Activated CD4-positive, alpha-beta T cell treated with anti-CD3 and anti-CD28 coated beads for 48 hours (primary cell): ENCODE data around the gene MUC16.
"Not testable (repeated sequence)": the region's sequence is repeated elsewhere in the genome, so short reads cannot be mapped to it uniquely, and the experiment has no call there.

ENCODE experiments used
- DNase-seq: peaks from one replicate; pipeline ENCODE4 v3.0.0-alpha.2; 2020

MUC16 gene

DNA sequence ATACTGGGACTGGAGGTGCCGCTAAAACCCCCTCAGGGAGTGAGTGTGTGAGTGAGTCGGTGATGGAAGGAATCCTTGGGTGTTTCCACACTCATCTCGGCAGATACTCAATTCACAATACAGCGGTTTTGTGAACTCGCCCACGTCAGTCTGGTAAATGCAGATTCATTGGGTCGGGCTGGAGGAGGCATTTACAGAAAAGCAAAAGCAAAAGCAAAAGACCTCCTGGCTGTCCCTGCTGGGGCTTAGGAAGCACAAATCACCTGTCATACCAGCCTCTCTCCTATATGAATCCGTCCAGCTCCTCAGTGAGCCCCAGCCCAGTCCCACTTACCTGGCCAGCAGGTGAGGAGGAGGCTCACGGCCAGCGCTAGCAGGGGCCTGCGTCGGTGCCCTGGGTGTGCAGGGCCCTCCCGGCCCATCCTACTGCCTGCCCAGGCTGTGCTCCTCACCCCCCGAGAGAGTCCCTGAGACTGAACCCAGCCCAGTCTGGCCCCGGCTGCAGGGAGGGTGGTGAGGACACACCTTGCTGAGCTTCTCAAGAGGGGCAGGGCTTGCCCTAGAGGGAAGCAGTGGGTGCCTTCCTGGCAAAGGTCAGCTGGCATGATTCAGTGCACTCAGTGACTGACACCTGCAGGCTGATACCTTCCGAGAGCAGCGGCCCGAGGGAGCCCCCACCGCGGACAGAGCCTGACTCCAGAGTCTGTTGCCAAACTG, at the start of gene MUC16:
Gene MUC16 (minus strand): TSS at position 475 of the 717 bp plus-strand sequence.
- DNase-seq: no peak

DNA sequence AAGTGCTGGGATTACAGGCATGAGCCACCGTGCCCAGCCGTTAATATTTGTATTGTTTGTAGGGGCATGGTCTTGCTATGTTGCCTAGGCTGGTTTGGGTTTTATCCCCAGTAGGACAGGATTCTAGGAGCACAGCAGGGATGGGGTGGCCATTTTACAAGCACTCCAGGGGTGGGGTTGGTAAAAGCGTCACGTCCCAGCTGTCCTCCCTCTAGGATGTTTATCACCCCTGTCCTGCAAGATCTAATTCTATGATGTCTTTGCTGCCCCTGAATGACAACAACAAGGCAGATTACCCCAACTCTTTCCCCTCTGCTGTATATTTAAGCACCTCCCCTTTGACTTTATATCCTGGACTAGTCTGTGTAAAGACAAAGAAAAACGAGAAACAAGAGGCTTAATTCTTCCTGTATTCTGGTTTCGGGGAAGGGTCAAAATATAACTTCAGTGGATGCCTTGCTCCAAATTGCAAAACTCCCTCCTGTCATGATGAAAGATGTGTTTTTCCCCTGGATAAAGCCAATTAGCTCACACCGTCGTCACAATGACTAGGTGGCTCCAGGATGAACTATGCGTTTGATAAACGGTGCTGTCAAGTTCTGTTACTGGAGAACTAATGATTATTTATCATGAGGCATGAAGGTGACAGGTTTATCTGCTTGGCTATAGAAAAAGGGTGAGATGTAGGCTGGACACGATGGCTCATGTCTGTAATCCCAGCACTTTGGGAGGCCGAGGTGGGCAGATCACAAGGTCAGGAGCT, 48.9 kb upstream of the MUC16 start:
- no peak for DNase-seq

DNA sequence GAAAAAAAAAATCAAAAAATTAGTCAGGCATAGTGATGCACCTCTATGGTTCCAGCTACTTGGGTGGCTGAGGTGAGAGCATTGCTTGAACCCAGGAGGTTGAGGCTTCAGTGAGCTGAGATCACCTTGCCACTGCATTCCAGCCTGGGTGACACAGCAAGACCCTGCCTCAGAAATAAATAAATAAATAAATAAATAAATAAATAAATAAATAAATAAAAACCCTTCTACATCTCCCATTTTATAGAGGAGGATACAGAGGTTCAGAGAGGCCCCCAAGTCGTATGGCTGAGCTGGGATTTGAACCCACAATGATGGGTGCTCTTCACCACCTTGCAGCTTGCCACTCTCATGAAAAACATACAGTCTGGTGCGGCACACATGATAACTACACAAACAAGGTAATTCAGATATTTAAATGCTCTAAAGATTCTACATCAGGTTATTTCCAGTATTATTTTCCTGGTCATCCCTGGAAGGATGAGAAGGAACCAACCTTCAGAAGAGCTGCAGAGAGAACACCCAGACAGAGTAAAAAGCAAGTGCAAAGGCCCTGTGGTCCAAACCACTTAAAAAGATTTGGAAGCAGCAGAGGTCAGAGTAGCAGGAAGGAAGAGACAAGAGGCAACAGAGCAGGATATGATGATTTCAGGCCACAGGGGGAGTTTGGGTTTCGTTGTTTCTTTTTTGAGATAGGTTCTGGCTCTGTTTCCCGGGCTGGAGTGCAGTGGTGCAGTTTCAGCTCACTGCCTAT, 47.5 kb upstream of the MUC16 start:
- no peak for DNase-seq

DNA sequence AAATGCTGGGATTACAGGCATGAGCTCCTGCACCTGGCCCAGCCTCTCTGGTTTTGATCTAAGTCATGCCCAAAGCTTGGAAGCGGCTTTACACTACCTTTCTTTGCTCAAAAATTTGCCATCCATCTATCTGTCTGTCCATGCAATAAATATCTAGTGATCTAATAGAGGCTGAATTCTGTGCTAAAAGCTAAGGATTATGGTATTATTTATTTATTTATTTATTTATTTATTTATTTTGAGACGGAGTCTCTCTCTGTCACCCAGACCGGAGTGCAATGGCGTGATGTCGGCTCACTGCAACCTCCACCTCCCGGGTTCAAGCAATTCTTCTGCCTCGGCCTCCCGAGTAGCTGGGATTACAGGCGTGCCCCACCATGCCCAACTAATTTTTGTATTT, 45.9 kb upstream of the MUC16 start:
- DNase-seq: not testable (repeated sequence)

DNA sequence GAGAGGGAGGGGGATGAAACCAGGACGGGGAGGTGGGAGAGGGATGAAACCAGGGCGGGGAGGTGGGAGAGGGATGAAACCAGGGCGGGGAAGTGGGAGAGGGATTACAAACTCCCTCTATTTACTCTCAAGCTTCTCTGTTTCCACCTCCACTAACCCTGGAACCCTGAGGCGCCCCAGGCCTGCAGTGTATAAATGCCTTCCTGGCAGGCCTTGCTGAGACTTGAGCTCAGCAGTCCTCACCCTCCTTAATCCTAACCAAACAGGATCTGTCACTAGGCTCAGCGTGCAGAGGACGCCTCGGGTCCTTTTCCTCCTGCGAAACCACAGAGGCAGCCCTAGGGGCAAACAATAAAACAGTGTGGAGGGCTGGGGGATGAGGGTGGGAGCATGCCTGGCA, 44.6 kb upstream of the MUC16 start:
- no peak for DNase-seq

DNA sequence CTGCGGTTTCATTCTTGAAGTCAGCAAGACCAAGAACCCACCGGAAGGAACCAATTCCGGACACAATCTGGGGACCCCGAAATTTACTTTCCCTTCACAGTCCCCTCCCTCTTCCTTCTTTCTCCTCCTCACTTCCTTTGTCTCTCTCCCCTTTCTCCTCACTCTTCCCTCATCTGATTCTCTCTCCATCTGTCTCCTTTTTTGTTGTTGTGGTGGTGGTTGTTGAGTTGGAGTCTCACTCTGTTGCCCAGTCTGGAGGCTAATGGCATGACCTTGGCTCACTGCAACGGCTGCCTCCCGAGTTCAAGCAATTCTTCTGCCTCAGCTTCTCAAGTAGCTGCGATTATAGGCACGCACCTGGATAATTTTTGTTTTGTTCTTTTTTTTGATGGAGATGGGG, 44.0 kb upstream of the MUC16 start:
- DNase-seq: no peak

DNA sequence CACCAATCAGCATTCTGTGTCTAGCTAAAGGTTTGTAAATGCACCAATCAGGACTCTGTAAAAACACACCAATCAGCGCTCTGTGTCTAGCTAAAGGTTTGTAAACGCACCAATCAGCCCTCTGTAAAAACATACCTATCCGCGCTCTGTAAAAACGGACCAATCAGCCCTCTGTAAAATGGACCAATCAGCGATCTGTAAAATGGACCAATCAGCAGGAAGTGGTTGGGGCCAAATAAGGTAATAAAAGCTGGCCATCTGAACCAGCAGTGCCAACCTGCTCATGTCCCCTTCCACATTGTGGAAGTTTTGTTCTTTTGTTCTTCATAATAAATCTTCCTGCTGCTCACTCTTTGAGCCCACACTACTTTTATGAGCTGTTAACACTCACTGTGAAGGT, 43.5 kb upstream of the MUC16 start:
- DNase-seq: not testable (repeated sequence)

DNA sequence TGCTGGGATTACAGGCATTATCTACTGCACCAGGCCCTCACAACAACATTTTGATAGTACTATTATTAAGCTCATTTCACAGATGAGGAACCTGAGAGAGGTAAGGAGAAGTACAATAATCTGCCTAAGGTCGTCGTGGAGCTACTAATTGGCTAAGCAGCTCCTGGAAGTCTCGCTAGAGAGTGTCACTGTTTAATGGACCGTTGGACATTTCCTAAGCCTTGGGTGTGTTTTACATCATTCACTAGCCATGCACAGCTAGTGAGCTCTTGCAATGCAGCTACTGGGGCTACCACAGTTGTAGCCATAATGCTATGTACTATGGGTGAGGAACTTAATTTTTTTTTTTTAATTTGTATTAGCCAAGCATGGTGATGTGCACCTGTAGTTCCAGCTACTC, 42.7 kb upstream of the MUC16 start:
- DNase-seq: no peak

DNA sequence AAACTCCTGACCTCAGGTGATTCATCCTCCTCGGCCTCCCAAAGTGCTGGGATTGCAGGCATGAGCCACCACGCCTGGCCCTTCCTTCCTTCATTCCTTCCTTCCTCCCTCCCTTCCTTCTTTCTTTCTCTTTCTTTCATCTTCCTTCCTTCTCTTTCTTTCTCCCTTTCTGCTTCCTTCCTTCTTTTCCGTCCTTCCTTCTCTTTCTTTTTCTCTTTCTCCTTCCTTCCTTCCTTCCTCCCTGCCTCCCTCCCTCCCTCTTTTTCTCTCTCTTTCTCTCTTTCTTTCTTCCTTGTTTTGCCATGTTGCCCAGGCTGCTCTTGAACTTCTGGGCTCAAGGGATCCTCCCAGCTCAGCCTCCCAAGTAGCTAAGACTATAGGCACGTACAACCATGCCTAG, 36.5 kb upstream of the MUC16 start:
- DNase-seq: no peak

DNA sequence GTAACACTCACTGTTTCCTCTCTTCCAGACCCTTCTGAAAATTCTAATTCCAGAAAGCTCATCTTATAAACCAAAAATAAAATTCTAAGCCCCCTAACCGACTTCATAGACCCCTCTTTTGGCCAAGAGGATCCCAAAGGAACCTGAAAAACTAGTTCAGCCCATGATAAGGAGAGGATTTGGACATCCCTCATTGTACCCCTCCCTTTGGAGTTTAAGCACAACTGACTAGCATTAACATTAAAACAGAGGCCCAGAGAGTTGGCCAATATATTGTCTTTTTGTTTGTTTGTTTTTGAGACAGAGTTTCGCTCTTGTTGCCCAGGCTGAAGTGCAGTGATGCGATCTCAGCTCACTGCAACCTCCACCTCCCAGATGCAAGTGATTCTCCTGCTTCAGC, 34.2 kb upstream of the MUC16 start:
- no peak for DNase-seq

DNA sequence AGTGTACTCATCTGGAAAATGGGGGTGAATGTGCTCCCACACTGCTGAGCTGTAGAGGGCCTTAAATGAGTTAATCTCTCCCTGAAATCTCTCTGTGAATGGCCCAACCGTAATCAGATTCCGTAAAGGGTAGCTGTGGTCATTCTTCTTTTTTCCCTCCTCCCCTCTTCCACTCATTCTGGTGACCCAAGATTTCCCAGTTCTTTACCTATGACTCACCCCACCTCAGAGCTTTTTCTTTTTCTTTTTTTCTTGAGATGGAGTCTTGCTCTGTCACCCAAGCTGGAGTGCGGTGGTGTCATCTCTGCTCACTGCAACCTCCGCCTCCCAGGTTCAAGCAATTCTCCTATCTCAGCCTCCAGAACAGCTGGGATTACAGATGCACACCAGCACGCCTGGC, 33.3 kb upstream of the MUC16 start:
- no peak for DNase-seq

DNA sequence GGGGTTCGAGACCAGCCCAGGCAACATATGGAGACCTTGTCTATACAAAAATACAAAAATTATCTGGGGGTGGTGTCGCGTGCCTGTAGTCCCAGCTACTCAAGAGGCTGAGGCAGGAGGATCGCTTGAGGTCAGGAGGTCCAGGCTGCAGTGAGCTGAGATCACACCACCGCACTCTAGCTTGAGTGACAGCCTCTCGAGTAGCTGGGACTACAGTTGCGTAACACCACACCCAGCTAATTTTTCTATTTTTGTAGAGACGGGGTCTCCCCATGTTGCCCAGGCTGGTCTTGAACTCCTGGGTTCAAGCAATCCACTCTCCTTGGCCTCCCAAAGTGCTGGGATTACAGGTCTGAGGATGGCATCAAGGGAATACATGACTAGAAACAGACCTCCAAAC, 30.8 kb upstream of the MUC16 start:
- no peak for DNase-seq

DNA sequence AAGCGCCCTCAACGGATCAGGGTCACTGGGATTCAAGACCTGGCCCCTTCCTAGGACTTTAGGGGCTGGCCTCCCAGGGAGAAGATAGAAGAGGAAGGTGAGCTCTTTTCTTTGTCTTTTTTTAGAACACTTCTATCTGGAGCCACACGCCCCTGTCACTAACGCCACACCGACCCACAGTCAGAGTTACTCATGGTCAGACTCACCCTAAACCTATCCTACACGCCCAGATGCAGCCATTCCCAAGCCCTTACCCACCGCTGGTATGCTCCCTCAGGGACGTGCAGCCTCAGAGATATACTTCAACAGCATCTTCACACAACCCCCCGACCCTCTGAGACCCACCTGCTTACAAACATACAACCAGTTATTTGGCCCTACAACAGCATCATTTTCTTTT, 29.9 kb upstream of the MUC16 start:
- no peak for DNase-seq

DNA sequence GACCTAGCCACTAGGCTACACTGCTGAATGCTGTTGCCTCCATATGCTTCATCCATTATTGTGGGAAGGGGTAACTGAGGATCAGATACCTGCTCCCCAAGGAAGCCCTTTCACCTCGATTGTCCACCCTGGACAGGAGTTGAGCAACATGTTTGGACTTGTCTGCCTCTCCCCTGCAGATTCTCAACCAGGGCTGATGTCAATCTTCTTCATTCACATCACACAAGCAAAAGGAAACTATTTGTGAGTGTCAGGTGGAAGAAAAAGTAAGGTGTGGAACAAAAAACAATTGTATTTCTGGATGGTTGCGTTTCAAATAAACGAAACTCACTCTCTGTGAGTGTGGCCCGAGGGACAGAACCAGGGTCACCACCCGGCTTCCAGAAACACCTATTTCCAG, 29.5 kb upstream of the MUC16 start:
- no peak for DNase-seq

DNA sequence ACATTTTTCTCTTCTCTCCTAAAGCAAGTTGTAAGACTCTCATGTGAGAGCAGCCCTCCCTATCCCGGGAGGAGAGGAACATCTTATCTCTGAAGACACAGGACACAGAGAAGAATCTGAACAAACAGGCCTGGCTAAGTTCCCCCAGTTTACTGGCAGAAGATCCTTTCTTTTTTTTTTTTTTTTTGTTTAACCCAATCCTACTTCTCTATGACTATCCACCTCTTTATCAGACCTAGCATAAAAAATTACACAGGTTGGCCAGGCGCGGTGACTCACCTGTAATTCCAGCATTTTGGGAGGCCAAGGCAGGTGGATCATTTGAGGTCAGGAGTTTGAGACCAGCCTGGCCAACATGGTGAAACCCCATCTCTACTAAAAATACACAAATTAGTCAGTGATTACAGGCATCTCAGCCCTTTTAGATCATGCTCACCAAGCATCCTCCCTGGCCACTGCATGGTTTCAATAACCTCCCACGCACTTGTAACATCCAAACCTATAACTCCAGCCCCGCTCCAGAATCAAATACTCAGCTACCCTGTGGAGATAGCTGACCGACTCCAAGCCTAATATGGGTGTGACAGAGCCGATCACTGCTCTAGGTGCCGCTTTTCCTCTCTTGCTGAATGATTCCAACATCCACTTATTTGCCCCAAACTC, 27.3 kb upstream of the MUC16 start:
- no peak for DNase-seq

DNA sequence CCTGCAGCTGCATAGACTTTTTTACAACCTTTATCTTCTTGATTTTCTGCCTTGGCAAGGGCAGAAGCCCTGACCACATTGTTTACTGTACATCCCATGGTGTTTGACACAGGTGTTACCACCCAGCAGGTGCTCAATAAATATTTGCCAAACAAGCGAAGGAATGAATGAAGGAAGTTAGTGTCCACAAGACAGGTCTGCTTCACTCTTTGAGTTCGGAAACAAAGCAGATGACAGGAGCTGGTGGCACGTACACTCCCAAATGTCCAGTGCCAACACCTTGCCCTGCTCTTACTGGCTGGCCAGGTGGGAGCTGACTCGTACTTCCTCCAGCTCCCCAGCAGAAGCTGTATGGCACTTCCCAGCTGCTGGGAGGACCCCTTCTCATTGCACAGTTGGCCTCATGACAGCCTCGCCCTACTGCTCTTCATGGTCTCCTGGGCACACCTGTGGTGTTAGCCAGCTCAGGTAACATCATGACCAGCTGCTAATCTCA, 22.0 kb upstream of the MUC16 start:
- no peak for DNase-seq

DNA sequence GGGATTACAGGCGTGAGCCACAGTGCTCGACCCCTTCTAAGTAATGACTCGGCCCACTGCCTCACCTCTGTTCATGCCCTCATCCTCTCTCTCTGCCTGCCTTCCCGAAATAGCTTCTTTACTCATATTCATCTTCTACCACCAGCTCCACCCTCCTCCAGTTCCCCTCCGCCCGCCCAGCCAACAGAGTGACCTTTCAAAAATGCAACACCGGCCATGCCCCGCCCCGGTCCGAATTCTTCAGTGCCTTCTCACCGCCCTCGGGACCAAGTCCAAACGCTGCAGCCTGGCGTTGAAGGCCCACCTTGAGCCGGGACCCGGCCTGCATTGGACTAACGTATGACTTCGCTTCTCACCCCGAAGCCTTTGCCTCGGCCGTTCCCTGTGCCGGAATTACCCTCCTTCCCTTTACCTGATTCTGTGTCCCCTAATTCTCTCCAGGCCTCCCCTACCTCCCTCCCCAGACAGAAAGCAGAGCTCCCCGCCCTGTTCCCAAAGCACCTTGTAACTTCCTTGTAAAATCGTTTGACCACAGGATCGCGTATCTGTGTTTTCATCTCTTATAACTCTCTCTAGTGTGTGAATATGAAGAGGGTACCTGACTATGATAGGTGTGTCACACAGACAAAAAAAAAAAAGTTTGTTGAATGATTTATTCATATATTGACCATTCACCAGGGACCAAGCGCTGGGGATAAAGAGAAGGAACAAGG, 8.1 kb upstream of the MUC16 start:
- no peak for DNase-seq

DNA sequence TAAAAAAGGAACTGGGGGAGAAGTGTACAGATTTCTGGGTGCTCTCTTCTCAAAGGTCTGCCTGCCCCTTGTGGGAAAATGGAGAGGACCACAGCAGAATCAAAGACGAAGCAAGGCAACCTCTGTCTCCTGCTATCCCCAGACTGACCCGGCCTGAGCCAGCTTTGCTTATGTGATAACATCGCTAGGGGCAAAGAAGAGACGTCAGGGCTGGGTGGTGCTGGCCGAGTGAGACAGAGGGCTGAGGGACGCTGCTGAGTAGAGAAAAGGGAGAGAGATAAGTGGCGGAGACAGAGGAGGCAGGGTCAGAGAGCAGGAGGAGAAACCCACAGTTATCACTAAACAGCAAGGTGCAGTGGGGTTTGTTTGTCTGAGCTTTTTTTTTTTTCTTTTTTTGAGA, 4.6 kb upstream of the MUC16 start:
- no peak for DNase-seq

DNA sequence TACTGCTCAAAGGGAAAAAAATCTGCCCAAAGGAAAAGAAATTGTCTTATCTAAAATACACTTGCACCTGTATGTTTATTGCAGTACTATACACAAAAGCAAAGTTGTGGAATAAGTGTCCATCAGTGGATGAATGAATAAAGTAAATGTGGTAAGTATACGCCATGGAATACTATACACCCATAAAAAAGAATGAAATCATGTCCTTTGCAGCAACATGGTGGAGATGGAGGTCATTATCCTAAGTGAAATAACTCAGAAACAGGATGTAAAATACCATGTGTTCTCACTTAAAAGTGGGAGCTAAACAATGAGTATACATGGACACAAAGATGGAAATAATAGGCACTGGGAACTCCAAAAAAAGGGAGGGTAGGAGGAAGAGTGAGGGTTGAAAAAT, 3.8 kb upstream of the MUC16 start:
- no peak for DNase-seq

DNA sequence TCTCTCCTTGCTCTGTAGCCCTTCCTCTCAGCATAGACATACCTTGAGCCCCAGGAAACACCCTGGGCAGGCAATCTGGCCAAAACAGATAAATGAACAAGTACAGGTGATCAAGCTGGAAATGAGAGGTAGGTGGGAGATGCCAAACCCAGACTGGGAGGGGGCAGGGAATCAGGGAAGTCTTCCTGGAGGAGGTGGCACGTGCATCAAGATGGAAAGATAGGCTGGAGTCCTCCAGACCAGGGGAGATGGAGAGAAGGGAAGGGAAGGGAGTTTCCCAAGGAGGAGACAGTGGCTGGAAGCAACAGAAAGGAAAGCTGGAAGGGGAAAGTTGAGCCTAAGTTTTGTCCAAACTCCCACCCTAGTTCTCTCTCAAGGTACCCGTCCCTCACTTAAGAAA, 1.7 kb upstream of the MUC16 start:
- DNase-seq: no peak

DNA sequence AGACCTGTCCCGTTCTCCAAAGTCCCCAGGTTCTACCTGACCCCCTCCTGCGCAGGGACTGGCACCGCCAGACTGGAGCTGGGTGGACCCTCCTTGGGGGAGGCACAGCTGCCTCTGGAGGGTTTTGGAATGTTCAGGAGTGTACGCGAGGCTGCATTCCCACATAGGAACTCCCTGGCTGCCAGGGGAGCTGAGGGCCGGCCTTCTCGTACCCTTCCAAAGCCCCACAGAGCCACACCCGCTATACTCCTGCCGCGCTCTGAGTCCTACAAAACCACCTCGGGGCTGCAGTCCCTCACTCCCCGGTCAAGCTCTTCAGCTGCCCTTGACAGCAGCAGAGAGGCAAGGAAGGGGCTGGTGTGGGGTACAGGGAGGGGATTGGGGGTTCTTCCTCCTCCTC, 484 bp upstream of the MUC16 start:
- no peak for DNase-seq

DNA sequence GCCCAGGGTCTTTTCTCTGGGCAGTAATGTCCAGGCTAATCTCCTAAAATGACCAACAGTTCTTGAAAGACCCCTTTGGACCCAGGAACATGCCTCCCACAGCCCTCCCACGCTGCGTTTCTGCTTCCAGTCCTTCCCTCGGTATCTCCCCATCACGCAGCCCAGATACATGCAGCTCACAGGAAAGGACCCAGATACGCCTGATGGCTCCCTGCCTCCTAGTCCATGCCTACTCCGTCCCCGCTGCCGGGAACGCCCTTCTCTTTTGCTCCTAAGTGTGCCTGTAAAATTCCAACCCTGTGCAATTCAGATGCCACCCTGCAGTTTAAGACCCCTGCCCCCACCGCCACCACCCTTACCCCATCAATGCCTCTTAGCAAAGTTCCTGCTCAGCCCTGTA, 778 bp downstream of the MUC16 start:
- DNase-seq: no peak

DNA sequence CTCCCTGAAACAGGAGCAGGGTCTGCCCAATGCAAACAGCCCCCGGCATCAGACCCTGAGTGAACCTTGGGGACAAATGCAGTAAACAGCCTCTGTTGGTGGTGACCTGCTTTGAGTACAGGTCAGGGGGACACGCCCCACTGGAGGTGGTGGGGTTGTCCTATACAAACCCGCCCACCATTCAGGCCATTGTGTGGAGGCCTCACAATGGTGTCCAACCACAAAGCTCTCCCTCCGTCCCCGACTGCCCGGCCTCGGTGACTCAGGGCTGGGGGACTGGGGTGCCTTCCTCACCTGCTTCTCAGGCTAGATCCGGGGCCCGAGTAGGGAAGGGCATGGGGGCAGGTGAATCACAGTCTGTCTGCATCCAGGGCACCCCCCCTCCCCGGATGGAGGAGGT, 1.5 kb downstream of the MUC16 start:
- DNase-seq: no peak
